Lower leg skin (tissue), 3 donors: ENCODE results near the gene CEP44.

ENCODE experiments used
- CTCF ChIP-seq, 3 donors: fragments of 450-650 bp; IDR thresholded peaks; one replicate each; pipeline ENCODE4 v1.5.1; 2016; ENCODE audit warnings: antibody characterized with exemption in 3 of 3, mild to moderate bottlenecking in 3 of 3, moderate library complexity in 2 of 3
- POLR2A ChIP-seq, 2 donors: fragments of 450-650 bp; IDR thresholded peaks; one replicate each; pipeline ENCODE4 v1.6.1; 2016 to 2017; ENCODE audit warnings: antibody characterized with exemption in 2 of 2, mild to moderate bottlenecking in 1 of 2, moderate library complexity in 1 of 2

- TF ChIP-seq CTCF (IDR thresholded peaks at IDR 0.05) (no peak), POLR2A (IDR thresholded peaks at IDR 0.05) (no peak)
Measured at GRCh38 chr4:174278467-174278866, 5.2 kb upstream of the CEP44 start.
